ENCODE results near the gene MCRIP1. TPM values are rescaled to one million over a fixed set of nuclear protein-coding genes. Genes with fewer than 3 reads are reported as not detected.

The MCRIP1 gene
- total and polyA plus RNA-seq, 4 donors, result 51.0 to 234 (median 181) TPM

- 74% methylated on average over 6 of the region's 18 CpGs for WGBS (ENCODE audit: insufficient coverage)
Observed at GRCh38 chr17:81805707-81806460, 27.2 kb downstream of the MCRIP1 start.

DNA sequence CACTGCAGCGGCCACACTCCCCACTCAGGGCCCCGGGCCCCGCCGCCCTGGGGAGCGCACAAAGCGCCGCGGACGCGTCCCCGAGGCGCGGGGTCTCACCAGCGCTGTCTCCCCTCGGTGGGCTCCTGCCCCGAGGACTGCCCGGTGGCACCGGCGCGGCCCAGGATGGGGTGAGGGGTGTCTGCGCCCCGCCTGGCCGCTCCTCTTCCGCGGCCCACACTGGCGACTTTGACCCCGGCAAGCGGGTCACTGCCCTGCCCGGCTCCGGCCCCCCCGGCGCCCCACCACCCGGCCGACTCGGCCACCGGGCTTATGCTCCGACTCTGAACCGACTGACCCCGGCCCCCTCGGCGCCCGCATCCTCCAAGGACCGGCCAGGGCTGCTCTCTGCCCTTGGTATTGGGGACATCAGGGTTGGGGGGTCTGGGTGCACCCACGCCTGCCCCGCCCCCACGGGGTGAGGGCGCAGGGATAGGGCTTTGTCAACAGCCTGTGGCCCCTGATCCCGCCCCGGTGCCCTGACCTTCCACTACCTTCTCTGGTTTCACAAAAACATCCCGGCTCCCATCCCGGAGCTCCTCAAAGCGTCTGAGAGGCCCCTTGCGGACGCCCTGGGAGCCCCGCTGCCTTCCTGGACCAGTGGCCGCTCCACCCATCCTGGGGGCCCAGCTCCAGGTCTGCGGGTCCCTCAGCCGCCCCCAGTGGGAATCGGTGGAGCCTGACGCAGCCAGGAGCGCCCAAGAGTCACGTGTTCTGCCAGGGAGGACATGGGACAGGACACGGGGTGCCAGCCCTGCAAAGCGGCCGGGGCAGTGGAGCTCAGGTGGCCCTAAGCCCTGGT is 28.3 kb downstream of the MCRIP1 start:
- H3K36me3 ChIP-seq (ENCODE audit: control insufficient read depth, insufficient read depth, low read length), result no peaks in the 10 kb centered on the region
- H3K27me3 ChIP-seq (ENCODE audit: control insufficient read depth, insufficient read depth, low read length), result peaks cover 68% of the 10 kb centered on the region
- H3K9me3 ChIP-seq (ENCODE audit: control insufficient read depth, insufficient read depth, low read length), result no peaks in the 10 kb centered on the region
- 3% methylated on average over 64 of the region's 65 CpGs for WGBS (ENCODE audit: insufficient coverage)
- no peak for DNase-seq (ENCODE audit: low read depth in 4 of 6, low spot score in 6 of 6)
- H3K27ac ChIP-seq (ENCODE audit: low read depth, low read length), result no peak overlapping the region
- peaks cover 10% of the 10 kb centered on the region for H3K4me1 ChIP-seq (ENCODE audit: control insufficient read depth, insufficient read depth, low read length)
- H3K4me3 ChIP-seq (ENCODE audit: low read depth, low read length), result no peak overlapping the region

More at GRCh38 chr17:81805707-81806460, 27.2 kb downstream of the MCRIP1 start:
- peaks cover 10% of the 10 kb centered on the region for H3K4me1 ChIP-seq (ENCODE audit: control insufficient read depth, insufficient read depth, low read length)
- no peak overlapping the region for H3K4me3 ChIP-seq (ENCODE audit: low read depth, low read length)
- no peak for DNase-seq (ENCODE audit: low read depth in 4 of 6, low spot score in 6 of 6)
- H3K36me3 ChIP-seq (ENCODE audit: control insufficient read depth, insufficient read depth, low read length), result no peaks in the 10 kb centered on the region
- H3K27me3 ChIP-seq (ENCODE audit: control insufficient read depth, insufficient read depth, low read length), result peaks cover 66% of the 10 kb centered on the region
- H3K9me3 ChIP-seq (ENCODE audit: control insufficient read depth, insufficient read depth, low read length), result no peaks in the 10 kb centered on the region
- no peak overlapping the region for H3K27ac ChIP-seq (ENCODE audit: low read depth, low read length)

- DNase-seq (ENCODE audit: low read depth in 4 of 6, low spot score in 6 of 6), result no peak
- WGBS (ENCODE audit: insufficient coverage), result under 1% methylated on average over 110 of the region's 110 CpGs
- Histone ChIP-seq H3K36me3 (ENCODE audit: control insufficient read depth, insufficient read depth, low read length) (no peaks in the 10 kb centered on the region), H3K27me3 (ENCODE audit: control insufficient read depth, insufficient read depth, low read length) (peaks cover 68% of the 10 kb centered on the region), H3K4me3 (ENCODE audit: low read depth, low read length) (no peak within 1 kb of the TSS), H3K9me3 (ENCODE audit: control insufficient read depth, insufficient read depth, low read length) (no peaks in the 10 kb centered on the region), H3K4me1 (ENCODE audit: control insufficient read depth, insufficient read depth, low read length) (peaks cover 10% of the 10 kb centered on the region), H3K27ac (ENCODE audit: low read depth, low read length) (no peak within 1 kb of the TSS)
Observed at GRCh38 chr17:81803728-81804558, 29.1 kb downstream of the MCRIP1 start, which contains the start of gene GCGR. Gene GCGR, plus strand, starts transcription at chr17:81804150. Its CDS starts 4,869 bp downstream, at chr17:81809019.

GRCh38 chr17:81802856-81803643 is 30.0 kb downstream of the MCRIP1 start:
- Histone ChIP-seq H3K4me1 (ENCODE audit: control insufficient read depth, insufficient read depth, low read length) (peaks cover 10% of the 10 kb centered on the region), H3K4me3 (ENCODE audit: low read depth, low read length) (no peak overlapping the region), H3K36me3 (ENCODE audit: control insufficient read depth, insufficient read depth, low read length) (no peaks in the 10 kb centered on the region), H3K27me3 (ENCODE audit: control insufficient read depth, insufficient read depth, low read length) (peaks cover 66% of the 10 kb centered on the region), H3K9me3 (ENCODE audit: control insufficient read depth, insufficient read depth, low read length) (no peaks in the 10 kb centered on the region), H3K27ac (ENCODE audit: low read depth, low read length) (no peak overlapping the region)
- no peak for DNase-seq (ENCODE audit: low read depth in 4 of 6, low spot score in 6 of 6)
- WGBS (ENCODE audit: insufficient coverage), result 28% methylated on average over 24 of the region's 26 CpGs

GRCh38 chr17:81802048-81802758 is 30.9 kb downstream of the MCRIP1 start:
- no peak overlapping the region for H3K27ac ChIP-seq (ENCODE audit: low read depth, low read length)
- WGBS (ENCODE audit: insufficient coverage), result 88% methylated on average over 7 of the region's 9 CpGs
- no peaks in the 10 kb centered on the region for H3K36me3 ChIP-seq (ENCODE audit: control insufficient read depth, insufficient read depth, low read length)
- H3K27me3 ChIP-seq (ENCODE audit: control insufficient read depth, insufficient read depth, low read length), result peaks cover 62% of the 10 kb centered on the region
- no peak overlapping the region for H3K4me3 ChIP-seq (ENCODE audit: low read depth, low read length)
- DNase-seq (ENCODE audit: low read depth in 4 of 6, low spot score in 6 of 6), result no peak
- peaks cover 10% of the 10 kb centered on the region for H3K4me1 ChIP-seq (ENCODE audit: control insufficient read depth, insufficient read depth, low read length)
- no peaks in the 10 kb centered on the region for H3K9me3 ChIP-seq (ENCODE audit: control insufficient read depth, insufficient read depth, low read length)

- WGBS (ENCODE audit: insufficient coverage), result 92% methylated on average over 9 of the region's 9 CpGs
- no peak for DNase-seq (ENCODE audit: low read depth in 4 of 6, low spot score in 6 of 6)
- peaks cover 53% of the 10 kb centered on the region for H3K27me3 ChIP-seq (ENCODE audit: control insufficient read depth, insufficient read depth, low read length)
Observed at GRCh38 chr17:81801327-81801726, 31.8 kb downstream of the MCRIP1 start.

DNA sequence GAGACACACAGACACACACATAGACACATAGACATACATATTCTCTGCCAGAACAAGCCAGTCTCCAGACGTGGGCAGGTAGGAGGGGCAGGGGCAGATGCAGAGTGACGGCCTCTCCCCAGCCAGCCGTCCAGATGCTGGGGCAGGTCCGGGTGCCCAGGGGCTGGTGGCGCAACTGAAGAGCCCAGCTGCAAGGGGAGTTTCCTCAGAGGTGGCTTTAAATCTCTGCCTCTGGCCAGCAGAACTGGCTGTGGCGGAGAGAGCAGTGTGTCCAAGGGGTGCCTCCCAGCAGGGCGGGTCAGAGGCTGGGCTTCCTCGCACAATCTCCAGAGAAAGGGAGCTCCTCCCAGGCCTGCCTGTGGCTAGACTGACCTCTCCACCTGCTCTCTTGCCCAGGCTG is 38.6 kb downstream of the MCRIP1 start:
- H3K36me3 ChIP-seq (ENCODE audit: control insufficient read depth, insufficient read depth, low read length), result no peaks in the 10 kb centered on the region
- no peaks in the 10 kb centered on the region for H3K4me1 ChIP-seq (ENCODE audit: control insufficient read depth, insufficient read depth, low read length)
- no peak overlapping the region for H3K4me3 ChIP-seq (ENCODE audit: low read depth, low read length)
- no peaks in the 10 kb centered on the region for H3K9me3 ChIP-seq (ENCODE audit: control insufficient read depth, insufficient read depth, low read length)
- WGBS (ENCODE audit: insufficient coverage), result 22% methylated on average over 8 of the region's 8 CpGs
- H3K27ac ChIP-seq (ENCODE audit: low read depth, low read length), result no peak overlapping the region
- H3K27me3 ChIP-seq (ENCODE audit: control insufficient read depth, insufficient read depth, low read length), result no peaks in the 10 kb centered on the region
- no peak for DNase-seq (ENCODE audit: low read depth in 4 of 6, low spot score in 6 of 6)

More at GRCh38 chr17:81801327-81801726, 31.8 kb downstream of the MCRIP1 start:
- no peaks in the 10 kb centered on the region for H3K9me3 ChIP-seq (ENCODE audit: control insufficient read depth, insufficient read depth, low read length)
- no peak overlapping the region for H3K4me3 ChIP-seq (ENCODE audit: low read depth, low read length)
- no peaks in the 10 kb centered on the region for H3K36me3 ChIP-seq (ENCODE audit: control insufficient read depth, insufficient read depth, low read length)
- H3K27ac ChIP-seq (ENCODE audit: low read depth, low read length), result no peak overlapping the region
- H3K4me1 ChIP-seq (ENCODE audit: control insufficient read depth, insufficient read depth, low read length), result peaks cover 10% of the 10 kb centered on the region

DNA sequence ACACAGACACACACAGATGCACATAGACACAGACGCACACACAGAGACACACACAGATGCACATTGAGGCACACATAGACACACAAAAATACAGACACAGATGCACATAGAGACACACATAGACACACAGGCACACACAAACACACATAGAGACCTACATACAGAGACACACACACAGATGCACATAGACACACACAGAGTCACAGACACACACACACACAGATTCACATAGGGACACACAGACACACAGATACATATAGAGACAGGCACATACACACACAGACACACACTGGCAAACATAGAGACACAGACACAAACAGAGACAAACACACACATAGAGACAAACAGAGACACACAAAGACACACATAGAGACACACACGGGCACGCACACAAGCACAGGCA is 39.0 kb downstream of the MCRIP1 start:
- Histone ChIP-seq H3K4me3 (ENCODE audit: low read depth, low read length) (no peak overlapping the region), H3K27me3 (ENCODE audit: control insufficient read depth, insufficient read depth, low read length) (no peaks in the 10 kb centered on the region), H3K36me3 (ENCODE audit: control insufficient read depth, insufficient read depth, low read length) (no peaks in the 10 kb centered on the region), H3K4me1 (ENCODE audit: control insufficient read depth, insufficient read depth, low read length) (no peaks in the 10 kb centered on the region), H3K27ac (ENCODE audit: low read depth, low read length) (no peak overlapping the region), H3K9me3 (ENCODE audit: control insufficient read depth, insufficient read depth, low read length) (no peaks in the 10 kb centered on the region)
- no peak for DNase-seq (ENCODE audit: low read depth in 4 of 6, low spot score in 6 of 6)
- WGBS (ENCODE audit: insufficient coverage), result 88% methylated on average over 3 of the region's 3 CpGs
